ENCODE measurements around the gene GLRX2. TPM values are rescaled to one million over a fixed set of nuclear protein-coding genes. Genes with fewer than 3 reads are reported as not detected.
"Not testable (repeated sequence)": the region's sequence is repeated elsewhere in the genome, so short reads cannot be mapped to it uniquely, and the experiment has no call there.

The GLRX2 gene
- total RNA-seq, 1 donor from 2014 or later: 29.0 TPM

- Mint-ChIP-seq H3K4me1 (ENCODE audit: low read depth) (peaks cover 33% of the 10 kb centered on the region), H3K27me3 (ENCODE audit: low read depth) (no peaks in the 10 kb centered on the region), H3K36me3 (ENCODE audit: low read depth) (peaks cover 33% of the 10 kb centered on the region), H3K27ac (no peak overlapping the region), H3K4me3 (ENCODE audit: low read depth) (no peak overlapping the region), H3K9me3 (no peaks in the 10 kb centered on the region)
- intact Hi-C loops (cut with micrococcal nuclease): no loop called here
- no peak for DNase-seq (ENCODE audit: low spot score)
These were observed 51.0 kb downstream of the GLRX2 start for GRCh38 chr1:193054169-193054675.

GRCh38 chr1:193048913-193049312 is 56.3 kb downstream of the GLRX2 start:
- peaks cover 40% of the 10 kb centered on the region for H3K36me3 Mint-ChIP-seq (ENCODE audit: low read depth)
- peaks cover 15% of the 10 kb centered on the region for H3K4me1 Mint-ChIP-seq (ENCODE audit: low read depth)
- H3K4me3 Mint-ChIP-seq (ENCODE audit: low read depth); intact Hi-C loops (cut with micrococcal nuclease); H3K27ac Mint-ChIP-seq; H3K9me3 Mint-ChIP-seq; H3K27me3 Mint-ChIP-seq (ENCODE audit: low read depth); DNase-seq (ENCODE audit: low spot score): not testable (repeated sequence)

Other genes with a start within 250 kb of the GLRX2 start
- 77.6 and 78.5 TPM in 2 replicates for gene UCHL5, start 46.1 kb downstream of the GLRX2 start, total RNA-seq
- gene RO60, start 45.8 kb downstream of the GLRX2 start, total RNA-seq: 71.4 and 72.7 TPM in 2 replicates
- 47.0 and 53.3 TPM in 2 replicates for gene CDC73, start 16.6 kb upstream of the GLRX2 start, total RNA-seq
- gene B3GALT2, start 81.2 kb upstream of the GLRX2 start, total RNA-seq: not detected in 2 replicates